Kidney glomerular epithelial cell (primary cell): ENCODE measurements around the gene CNTNAP3B.
"Not testable (repeated sequence)": the region's sequence is repeated elsewhere in the genome, so short reads cannot be mapped to it uniquely, and the experiment has no call there.

Experiments used
- DNase-seq: peaks from one replicate; lab custom pipeline; 2025; lab: John Stamatoyannopoulos, UW

CNTNAP3B gene

GRCh38 chr9:41977965-41978600, 151.1 kb downstream of the CNTNAP3B start:
- not testable (repeated sequence) for DNase-seq

GRCh38 chr9:41974906-41975305, 154.3 kb downstream of the CNTNAP3B start:
- not testable (repeated sequence) for DNase-seq

- DNase-seq = not testable (repeated sequence)
These were observed 176.2 kb downstream of the CNTNAP3B start for GRCh38 chr9:41953007-41953406.

GRCh38 chr9:41941738-41942137, 187.5 kb downstream of the CNTNAP3B start:
- not testable (repeated sequence) for DNase-seq

GRCh38 chr9:41938143-41938542, 191.1 kb downstream of the CNTNAP3B start:
- DNase-seq = not testable (repeated sequence)

GRCh38 chr9:41935727-41936126, 193.5 kb downstream of the CNTNAP3B start:
- DNase-seq = not testable (repeated sequence)

- DNase-seq = not testable (repeated sequence)
These were observed 200.1 kb downstream of the CNTNAP3B start for GRCh38 chr9:41929172-41929571.

GRCh38 chr9:41917374-41917773, 211.9 kb downstream of the CNTNAP3B start:
- DNase-seq = not testable (repeated sequence)

- DNase-seq = not testable (repeated sequence)
These were observed 223.7 kb downstream of the CNTNAP3B start for GRCh38 chr9:41905488-41905887.

- DNase-seq = not testable (repeated sequence)
These were observed 226.5 kb downstream of the CNTNAP3B start for GRCh38 chr9:41902762-41903161.

- not testable (repeated sequence) for DNase-seq
These were observed 230.4 kb downstream of the CNTNAP3B start for GRCh38 chr9:41898720-41899343.

GRCh38 chr9:41874557-41874956, 254.7 kb downstream of the CNTNAP3B start:
- DNase-seq = not testable (repeated sequence)

- DNase-seq = not testable (repeated sequence)
These were observed 273.8 kb downstream of the CNTNAP3B start for GRCh38 chr9:41855422-41855821.

- DNase-seq = not testable (repeated sequence)
These were observed 277.1 kb downstream of the CNTNAP3B start for GRCh38 chr9:41851848-41852740.

GRCh38 chr9:41847829-41848228, 281.4 kb downstream of the CNTNAP3B start:
- DNase-seq = not testable (repeated sequence)
